ENCODE results near the gene CDK13. TPM values are rescaled to one million over a fixed set of nuclear protein-coding genes. Genes with fewer than 3 reads are reported as not detected.

Gene CDK13
- total RNA-seq, 1 donor from 2014 or later: 53.2 TPM

DNA sequence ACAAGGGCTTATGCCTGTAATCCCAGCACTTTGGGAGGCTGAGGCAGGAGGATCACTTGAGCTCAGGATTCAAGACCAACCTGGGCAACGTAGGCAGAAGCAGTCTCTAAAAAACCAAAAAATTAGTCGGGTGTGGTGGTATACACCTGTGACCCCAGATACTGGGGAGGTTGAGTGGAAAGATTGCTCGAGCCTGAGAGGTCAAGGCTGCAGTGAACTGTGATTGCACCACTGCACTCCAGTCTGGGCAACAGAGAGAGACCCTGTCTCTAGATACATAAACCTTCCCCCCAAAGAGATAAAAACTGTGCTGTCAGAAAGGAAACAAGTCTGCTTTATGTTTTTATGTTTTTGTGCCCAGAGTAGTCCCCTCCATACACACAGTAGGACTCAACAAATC, 27.5 kb upstream of the CDK13 start:
- no peak for DNase-seq
- Mint-ChIP-seq H3K27me3 (ENCODE audit: unreplicated experiment) (no peaks in the 10 kb centered on the region), H3K4me3 (ENCODE audit: unreplicated experiment) (no peak overlapping the region), H3K9me3 (ENCODE audit: unreplicated experiment) (peaks cover under 1% of the 10 kb centered on the region), H3K36me3 (ENCODE audit: unreplicated experiment) (no peaks in the 10 kb centered on the region), H3K4me1 (ENCODE audit: low read depth, unreplicated experiment) (no peaks in the 10 kb centered on the region), H3K27ac (ENCODE audit: unreplicated experiment) (no peak overlapping the region)
- TF ChIP-seq, protein P1, sequence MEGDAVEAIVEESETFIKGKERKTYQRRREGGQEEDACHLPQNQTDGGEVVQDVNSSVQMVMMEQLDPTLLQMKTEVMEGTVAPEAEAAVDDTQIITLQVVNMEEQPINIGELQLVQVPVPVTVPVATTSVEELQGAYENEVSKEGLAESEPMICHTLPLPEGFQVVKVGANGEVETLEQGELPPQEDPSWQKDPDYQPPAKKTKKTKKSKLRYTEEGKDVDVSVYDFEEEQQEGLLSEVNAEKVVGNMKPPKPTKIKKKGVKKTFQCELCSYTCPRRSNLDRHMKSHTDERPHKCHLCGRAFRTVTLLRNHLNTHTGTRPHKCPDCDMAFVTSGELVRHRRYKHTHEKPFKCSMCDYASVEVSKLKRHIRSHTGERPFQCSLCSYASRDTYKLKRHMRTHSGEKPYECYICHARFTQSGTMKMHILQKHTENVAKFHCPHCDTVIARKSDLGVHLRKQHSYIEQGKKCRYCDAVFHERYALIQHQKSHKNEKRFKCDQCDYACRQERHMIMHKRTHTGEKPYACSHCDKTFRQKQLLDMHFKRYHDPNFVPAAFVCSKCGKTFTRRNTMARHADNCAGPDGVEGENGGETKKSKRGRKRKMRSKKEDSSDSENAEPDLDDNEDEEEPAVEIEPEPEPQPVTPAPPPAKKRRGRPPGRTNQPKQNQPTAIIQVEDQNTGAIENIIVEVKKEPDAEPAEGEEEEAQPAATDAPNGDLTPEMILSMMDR (IDR thresholded peaks at IDR 0.05; ENCODE audit: partially characterized antibody, unreplicated experiment): no peak

DNA sequence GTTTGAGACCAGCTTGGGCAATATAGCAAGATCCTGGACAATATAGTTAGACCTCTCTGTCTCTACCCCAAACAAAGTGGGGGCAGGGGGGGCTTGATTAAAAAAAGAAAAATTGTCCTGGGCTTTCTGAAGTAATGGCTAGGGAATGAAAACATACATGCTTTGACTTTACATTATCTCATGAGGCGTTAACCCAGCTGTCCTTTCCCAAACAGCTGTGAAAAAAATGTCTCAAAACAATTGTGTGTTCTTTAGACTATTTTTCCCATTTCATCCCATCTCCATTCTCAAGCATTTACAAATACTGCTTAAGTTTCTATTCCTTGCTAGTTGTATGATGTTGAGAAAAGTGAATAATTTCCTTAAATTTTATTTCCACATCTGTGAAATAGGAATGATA, 27.0 kb upstream of the CDK13 start:
- H3K4me1 Mint-ChIP-seq (ENCODE audit: low read depth, unreplicated experiment): no peaks in the 10 kb centered on the region

DNA sequence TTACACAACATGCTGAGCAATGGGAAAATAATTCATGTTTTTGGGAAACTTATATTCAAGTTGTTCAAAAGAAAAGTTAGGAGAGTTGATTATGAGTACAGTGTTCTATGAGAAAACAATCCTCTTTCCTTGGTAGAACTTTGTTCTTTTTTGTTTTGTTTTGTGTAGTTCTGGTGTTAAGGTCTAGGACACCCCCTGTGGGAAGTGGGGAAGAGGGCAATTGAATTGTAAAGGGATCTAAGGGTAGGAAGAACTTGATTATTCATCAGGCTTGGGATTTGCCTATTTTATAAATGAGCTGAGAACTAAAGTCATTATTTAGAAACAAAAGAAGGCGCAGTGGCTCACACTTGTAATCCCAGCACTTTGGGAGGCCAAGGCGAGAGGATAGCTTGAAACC, 25.9 kb upstream of the CDK13 start:
- H3K27me3 Mint-ChIP-seq (ENCODE audit: unreplicated experiment): no peaks in the 10 kb centered on the region

More for the DNA sequence above, 27.0 kb upstream of the CDK13 start:
- Mint-ChIP-seq H3K9me3 (ENCODE audit: unreplicated experiment) (no peaks in the 10 kb centered on the region), H3K27me3 (ENCODE audit: unreplicated experiment) (no peaks in the 10 kb centered on the region), H3K27ac (ENCODE audit: unreplicated experiment) (no peak overlapping the region), H3K36me3 (ENCODE audit: unreplicated experiment) (no peaks in the 10 kb centered on the region), H3K4me3 (ENCODE audit: unreplicated experiment) (no peak overlapping the region)
- TF ChIP-seq, protein P1 (IDR thresholded peaks at IDR 0.05; ENCODE audit: partially characterized antibody, unreplicated experiment): no peak
- DNase-seq: no peak

DNA sequence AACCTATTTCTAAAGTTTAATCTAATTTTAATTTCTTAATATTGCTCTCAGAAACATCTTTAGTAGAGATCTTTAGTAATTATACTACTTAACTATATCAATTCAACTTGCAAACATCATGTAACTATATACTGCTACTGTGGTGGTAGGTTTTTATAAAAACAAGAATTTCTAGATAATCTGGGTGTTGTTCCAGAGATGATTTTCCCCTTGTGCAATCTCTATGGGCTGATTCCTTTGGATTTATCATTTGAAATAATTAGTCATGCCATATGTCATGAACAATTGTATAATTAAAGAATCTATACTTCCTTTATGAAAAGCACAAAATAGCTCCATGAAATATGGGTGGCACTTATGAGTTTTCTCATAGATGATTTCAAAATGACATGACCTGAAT, 23.9 kb upstream of the CDK13 start:
- no peaks in the 10 kb centered on the region for H3K4me1 Mint-ChIP-seq (ENCODE audit: low read depth, unreplicated experiment)
- H3K9me3 Mint-ChIP-seq (ENCODE audit: unreplicated experiment): no peaks in the 10 kb centered on the region
- no peaks in the 10 kb centered on the region for H3K27me3 Mint-ChIP-seq (ENCODE audit: unreplicated experiment)
- no peak overlapping the region for H3K4me3 Mint-ChIP-seq (ENCODE audit: unreplicated experiment)
- TF ChIP-seq, protein P1 (IDR thresholded peaks at IDR 0.05; ENCODE audit: partially characterized antibody, unreplicated experiment): no peak
- no peak for DNase-seq
- no peak overlapping the region for H3K27ac Mint-ChIP-seq (ENCODE audit: unreplicated experiment)
- H3K36me3 Mint-ChIP-seq (ENCODE audit: unreplicated experiment): no peaks in the 10 kb centered on the region

More for the DNA sequence above, 25.9 kb upstream of the CDK13 start:
- no peaks in the 10 kb centered on the region for H3K4me1 Mint-ChIP-seq (ENCODE audit: low read depth, unreplicated experiment)
- TF ChIP-seq, protein P1 (IDR thresholded peaks at IDR 0.05; ENCODE audit: partially characterized antibody, unreplicated experiment): no peak
- H3K27ac Mint-ChIP-seq (ENCODE audit: unreplicated experiment): no peak overlapping the region
- no peak for DNase-seq
- H3K9me3 Mint-ChIP-seq (ENCODE audit: unreplicated experiment): no peaks in the 10 kb centered on the region
- no peaks in the 10 kb centered on the region for H3K36me3 Mint-ChIP-seq (ENCODE audit: unreplicated experiment)
- no peak overlapping the region for H3K4me3 Mint-ChIP-seq (ENCODE audit: unreplicated experiment)

GRCh38 chr7:39927018-39927417, 23.0 kb upstream of the CDK13 start:
- Mint-ChIP-seq H3K4me3 (ENCODE audit: unreplicated experiment) (no peak overlapping the region), H3K9me3 (ENCODE audit: unreplicated experiment) (no peaks in the 10 kb centered on the region), H3K4me1 (ENCODE audit: low read depth, unreplicated experiment) (no peaks in the 10 kb centered on the region), H3K27me3 (ENCODE audit: unreplicated experiment) (no peaks in the 10 kb centered on the region), H3K36me3 (ENCODE audit: unreplicated experiment) (no peaks in the 10 kb centered on the region), H3K27ac (ENCODE audit: unreplicated experiment) (no peak overlapping the region)
- TF ChIP-seq, protein P1 (IDR thresholded peaks at IDR 0.05; ENCODE audit: partially characterized antibody, unreplicated experiment): no peak
- no peak for DNase-seq

Measured in glutamatergic neuron (in vitro differentiated cells).